ENCODE measurements around the gene ABCE1. TPM values are rescaled to one million over a fixed set of nuclear protein-coding genes. Genes with fewer than 3 reads are reported as not detected.

Gene ABCE1
- total and polyA plus RNA-seq, 2 of the 8 experiments (the other 6 are each of a cell fraction or from before 2014, with no cell fraction given), result 43.7 to 126 TPM

GRCh38 chr4:145048817-145049216 lies 49.3 kb upstream of the ABCE1 start:
- Histone ChIP-seq H3K14ac (ENCODE audit: insufficient read length) (no peak overlapping the region), H3K27ac (ENCODE audit: low read depth, low read length) (no peak overlapping the region), H4K20me1 (replicated peaks in 1 of 2; ENCODE audit: control insufficient read depth in 1 of 2, insufficient read depth in 2 of 2, low read length in 2 of 2) (no peaks in the 10 kb centered on the region), H2AFZ (ENCODE audit: low read length) (no peak overlapping the region), H2AK5ac (ENCODE audit: low read depth, low read length) (no peak overlapping the region), H3K18ac (ENCODE audit: extremely low read depth, low read length) (no peak overlapping the region), H3K9me3 (ENCODE audit: insufficient read depth in 2 of 2, low read depth in 1 of 2, low read length in 1 of 2) (no peaks in the 10 kb centered on the region), H3K9ac (replicated peaks in 1 of 4; ENCODE audit: extremely low read depth in 1 of 4, low read depth in 3 of 4, low read length in 3 of 4) (no peak overlapping the region), H3K27me3 (replicated peaks in 1 of 4; ENCODE audit: control insufficient read depth in 3 of 4, extremely low read depth in 1 of 4, insufficient read depth in 3 of 4, low read length in 3 of 4) (no peaks in the 10 kb centered on the region), H2BK120ac (replicated peaks; ENCODE audit: low read depth, low read length) (no peak overlapping the region), H2BK12ac (ENCODE audit: low read depth, low read length) (no peak overlapping the region), H2BK5ac (ENCODE audit: low read depth, low read length) (no peak overlapping the region), H3K4me3 (ENCODE audit: extremely low read depth in 1 of 4, insufficient read depth in 2 of 4, low read depth in 3 of 4, low read length in 4 of 4) (no peak overlapping the region), H2BK20ac (ENCODE audit: low read length) (no peak overlapping the region), H4K5ac (ENCODE audit: insufficient read length, low read depth, low read length) (no peak overlapping the region), H3K23me2 (ENCODE audit: low read depth, low read length) (no peaks in the 10 kb centered on the region), H3K36me3 (ENCODE audit: control insufficient read depth in 2 of 4, insufficient read depth in 4 of 4, low read length in 3 of 4) (no peaks in the 10 kb centered on the region), H3K4ac (replicated peaks; ENCODE audit: insufficient read length, low read depth, low read length) (no peak overlapping the region), H3K56ac (replicated peaks; ENCODE audit: insufficient read length, low read depth, low read length) (no peak overlapping the region), H3K4me1 (replicated peaks in 1 of 4; ENCODE audit: control insufficient read depth in 3 of 4, insufficient read depth in 4 of 4, low read length in 3 of 4) (no peaks in the 10 kb centered on the region), H3K23ac (ENCODE audit: insufficient read length) (no peak overlapping the region), H2BK15ac (ENCODE audit: low read length) (no peak overlapping the region), H4K8ac (ENCODE audit: extremely low read depth, insufficient read depth, low read length) (no peak overlapping the region), H3K79me2 (ENCODE audit: control insufficient read depth in 1 of 2, insufficient read depth in 2 of 2, low read length in 2 of 2) (no peaks in the 10 kb centered on the region), H3K79me1 (ENCODE audit: low read depth, low read length) (no peaks in the 10 kb centered on the region), H4K91ac (replicated peaks; ENCODE audit: insufficient read length, low read length) (no peak overlapping the region), H3K4me2 (ENCODE audit: insufficient read depth in 1 of 2, low read depth in 2 of 2, low read length in 2 of 2) (no peak overlapping the region)
- ChIA-PET POLR2A (ENCODE audit: partially characterized antibody) (interaction anchor here (0.6 kb wide), 1 partner anchor 133 kb away, joined by 3 read pairs; no protein-coding TSS in a partner anchor), CTCF (ENCODE audit: partially characterized antibody) (no interaction called here)
- no peak for DNase-seq (ENCODE audit: low read depth in 1 of 2, low spot score in 2 of 2)
- FAIRE-seq, result no peak
- TF ChIP-seq POLR2AphosphoS5 (IDR thresholded peaks at IDR 0.05; ENCODE audit: low read depth, low read length) (no peak), SIX5 (IDR thresholded peaks at IDR 0.05; ENCODE audit: low read depth, low read length) (no peak), NRF1 (IDR thresholded peaks at IDR 0.05; ENCODE audit: low read depth, low read length) (no peak), POLR2A (IDR thresholded peaks at IDR 0.05; ENCODE audit: control extremely low read depth in 1 of 2, low read depth in 2 of 2, low read length in 2 of 2) (no peak), MAX (IDR thresholded peaks at IDR 0.05) (no peak), NANOG (IDR thresholded peaks at IDR 0.05; ENCODE audit: insufficient read depth, low read depth, low read length, poor library complexity, severe bottlenecking) (no peak), KDM1A (IDR thresholded peaks at IDR 0.05; ENCODE audit: borderline replicate concordance, low read length) (no peak), CEBPB (IDR thresholded peaks at IDR 0.05; ENCODE audit: low read depth, low read length) (no peak)
- TF ChIP-seq, protein P1, sequence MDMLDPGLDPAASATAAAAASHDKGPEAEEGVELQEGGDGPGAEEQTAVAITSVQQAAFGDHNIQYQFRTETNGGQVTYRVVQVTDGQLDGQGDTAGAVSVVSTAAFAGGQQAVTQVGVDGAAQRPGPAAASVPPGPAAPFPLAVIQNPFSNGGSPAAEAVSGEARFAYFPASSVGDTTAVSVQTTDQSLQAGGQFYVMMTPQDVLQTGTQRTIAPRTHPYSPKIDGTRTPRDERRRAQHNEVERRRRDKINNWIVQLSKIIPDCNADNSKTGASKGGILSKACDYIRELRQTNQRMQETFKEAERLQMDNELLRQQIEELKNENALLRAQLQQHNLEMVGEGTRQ (IDR thresholded peaks at IDR 0.05; ENCODE audit: low read length), result no peak
